Activated B cell treated with CpG ODN at 0.5 μM for 24 hours (primary cell): ENCODE results near the gene POLD1. TPM values are rescaled to one million over a fixed set of nuclear protein-coding genes. Genes with fewer than 3 reads are reported as not detected.
A peak's percentile ranks its signal among the peaks of the same experiment; 100 is the strongest.

Source experiments
- ATAC-seq: fragments of 200-7000 bp; cut with Tn5 transposase; one replicate; pipeline ENCODE4 v1.10.0; 2021; ENCODE audit warnings: low read depth, mild to moderate bottlenecking, moderate library complexity
- CTCF ChIA-PET: fragments of 350-600 bp; sonication (Branson Sonifier 250); formaldehyde crosslinking; loops from one replicate; lab custom pipeline; 2021; ENCODE audit warnings: antibody characterized with exemption; lab: Charles Lee
- POLR2A ChIA-PET: fragments of 350-600 bp; sonication (Branson Sonifier 250); formaldehyde crosslinking; loops from one replicate; lab custom pipeline; 2021; ENCODE audit warnings: antibody characterized with exemption; lab: Charles Lee
- DNase-seq: peaks from one replicate; pipeline ENCODE4 v3.0.0; 2022
- H3K27ac Mint-ChIP-seq: one replicate; pipeline ENCODE4 v1.8.0; 2020; ENCODE audit warnings: mixed read lengths
- H3K27me3 Mint-ChIP-seq: one replicate; pipeline ENCODE4 v1.8.0; 2021; ENCODE audit warnings: mixed read lengths
- H3K36me3 Mint-ChIP-seq: one replicate; pipeline ENCODE4 v1.8.0; 2021; ENCODE audit warnings: low read depth, mixed read lengths
- H3K4me1 Mint-ChIP-seq: one replicate; pipeline ENCODE4 v1.8.0; 2021; ENCODE audit warnings: mixed read lengths
- H3K4me3 Mint-ChIP-seq: one replicate; pipeline ENCODE4 v1.8.0; 2020; ENCODE audit warnings: mild to moderate bottlenecking, mixed read lengths
- H3K9me3 Mint-ChIP-seq: one replicate; pipeline ENCODE4 v1.8.0; 2020; ENCODE audit warnings: mixed read lengths
- intact Hi-C: fragments of 100-400 bp; cut with micrococcal nuclease; formaldehyde crosslinking; loops from one replicate; pipeline ENCODE4 v1.15.1; 2024
- total RNA-seq: library from RNA; stranded (reverse); gene quantifications from 2 replicates; pipeline ENCODE4 v1.2.3, GENCODE V29; 2022
- TF ChIP-seq, protein P1 (sequence below): fragments of 200-600 bp; IDR thresholded peaks from one replicate; pipeline ENCODE4 v1.8.0; 2022; ENCODE audit warnings: antibody characterized with exemption, mild to moderate bottlenecking

POLD1 gene
- total RNA-seq, 1 donor from 2014 or later, result 65.5 TPM

DNA sequence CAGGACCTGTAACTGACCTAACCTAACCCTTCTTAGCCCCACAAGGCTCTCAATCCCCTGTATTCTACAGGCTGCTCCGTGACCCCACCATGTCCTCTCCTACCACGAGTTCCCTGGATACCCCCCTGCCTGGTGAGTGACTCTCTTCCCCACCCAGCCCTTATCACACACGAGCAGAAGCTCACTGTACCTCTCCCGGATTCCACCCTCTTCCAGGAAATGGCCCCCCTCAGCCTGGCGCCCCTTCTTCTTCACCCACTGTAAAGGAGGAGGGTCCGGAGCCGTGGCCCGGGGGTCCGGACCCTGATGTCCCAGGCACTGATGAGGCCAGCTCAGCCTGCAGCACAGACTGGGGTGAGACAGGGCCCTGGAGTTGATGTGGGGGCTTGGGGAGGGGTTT is 6.6 kb upstream of the POLD1 start:
- ATAC-seq, result no peak
- intact Hi-C loops, result loop anchor here (2.0 to 5.0 kb wide), 3 partner anchors 35 to 501 kb away; partner anchors contain the start of genes AKT1S1 and TBC1D17

GRCh38 chr19:50378169-50378862 is 5.8 kb upstream of the POLD1 start:
- ChIA-PET CTCF (no interaction called here), POLR2A (interaction anchor here (0.6 to 0.9 kb wide), 2 partner anchors 16 to 37 kb away, joined by 3 read pairs; no protein-coding TSS in a partner anchor)
- H3K4me1 Mint-ChIP-seq, result peaks cover 16% of the 10 kb centered on the region
- peak overlapping the region; percentile 32 for H3K4me3 Mint-ChIP-seq
- peak overlapping the region; percentile 1 for H3K27ac Mint-ChIP-seq
- TF ChIP-seq, protein P1, sequence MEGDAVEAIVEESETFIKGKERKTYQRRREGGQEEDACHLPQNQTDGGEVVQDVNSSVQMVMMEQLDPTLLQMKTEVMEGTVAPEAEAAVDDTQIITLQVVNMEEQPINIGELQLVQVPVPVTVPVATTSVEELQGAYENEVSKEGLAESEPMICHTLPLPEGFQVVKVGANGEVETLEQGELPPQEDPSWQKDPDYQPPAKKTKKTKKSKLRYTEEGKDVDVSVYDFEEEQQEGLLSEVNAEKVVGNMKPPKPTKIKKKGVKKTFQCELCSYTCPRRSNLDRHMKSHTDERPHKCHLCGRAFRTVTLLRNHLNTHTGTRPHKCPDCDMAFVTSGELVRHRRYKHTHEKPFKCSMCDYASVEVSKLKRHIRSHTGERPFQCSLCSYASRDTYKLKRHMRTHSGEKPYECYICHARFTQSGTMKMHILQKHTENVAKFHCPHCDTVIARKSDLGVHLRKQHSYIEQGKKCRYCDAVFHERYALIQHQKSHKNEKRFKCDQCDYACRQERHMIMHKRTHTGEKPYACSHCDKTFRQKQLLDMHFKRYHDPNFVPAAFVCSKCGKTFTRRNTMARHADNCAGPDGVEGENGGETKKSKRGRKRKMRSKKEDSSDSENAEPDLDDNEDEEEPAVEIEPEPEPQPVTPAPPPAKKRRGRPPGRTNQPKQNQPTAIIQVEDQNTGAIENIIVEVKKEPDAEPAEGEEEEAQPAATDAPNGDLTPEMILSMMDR, result no peak
- no peaks in the 10 kb centered on the region for H3K27me3 Mint-ChIP-seq
- intact Hi-C loops, result loop anchor here (5.0 kb wide), 1 partner anchor 36 kb away; no protein-coding TSS in a partner anchor
- DNase-seq (no peak), ATAC-seq (no peak)
- peaks cover 54% of the 10 kb centered on the region for H3K36me3 Mint-ChIP-seq
- H3K9me3 Mint-ChIP-seq, result no peaks in the 10 kb centered on the region

More for the DNA sequence above, 6.6 kb upstream of the POLD1 start:
- peaks cover 14% of the 10 kb centered on the region for H3K4me1 Mint-ChIP-seq
- H3K9me3 Mint-ChIP-seq, result no peaks in the 10 kb centered on the region
- H3K4me3 Mint-ChIP-seq, result peak overlapping the region; percentile 99
- CTCF ChIA-PET, result no interaction called here
- H3K36me3 Mint-ChIP-seq, result peaks cover 54% of the 10 kb centered on the region
- H3K27ac Mint-ChIP-seq, result peak overlapping the region; percentile 78
- H3K27me3 Mint-ChIP-seq, result no peaks in the 10 kb centered on the region
- no peak for DNase-seq
- TF ChIP-seq, protein P1, result no peak
- POLR2A ChIA-PET, result interaction anchor here (2.1 kb wide), 1 partner anchor 133 kb away, joined by 12 read pairs; the partner anchor contains the start of gene JOSD2

- Mint-ChIP-seq H3K27ac (peak overlapping the region; percentile 9), H3K36me3 (peaks cover 56% of the 10 kb centered on the region), H3K9me3 (no peaks in the 10 kb centered on the region), H3K4me1 (peaks cover 22% of the 10 kb centered on the region), H3K27me3 (no peaks in the 10 kb centered on the region), H3K4me3 (no peak overlapping the region)
- intact Hi-C loops, result loop anchor here (5.0 kb wide), 1 partner anchor 37 kb away; no protein-coding TSS in a partner anchor
- no peak for DNase-seq
- POLR2A ChIA-PET, result interaction anchor here (0.5 to 0.9 kb wide), 2 partner anchors 37 to 945 kb away, joined by 3 read pairs; no protein-coding TSS in a partner anchor
- CTCF ChIA-PET, result no interaction called here
- no peak for ATAC-seq
- TF ChIP-seq, protein P1, result no peak
Measured at GRCh38 chr19:50378863-50379236, 5.3 kb upstream of the POLD1 start.

DNA sequence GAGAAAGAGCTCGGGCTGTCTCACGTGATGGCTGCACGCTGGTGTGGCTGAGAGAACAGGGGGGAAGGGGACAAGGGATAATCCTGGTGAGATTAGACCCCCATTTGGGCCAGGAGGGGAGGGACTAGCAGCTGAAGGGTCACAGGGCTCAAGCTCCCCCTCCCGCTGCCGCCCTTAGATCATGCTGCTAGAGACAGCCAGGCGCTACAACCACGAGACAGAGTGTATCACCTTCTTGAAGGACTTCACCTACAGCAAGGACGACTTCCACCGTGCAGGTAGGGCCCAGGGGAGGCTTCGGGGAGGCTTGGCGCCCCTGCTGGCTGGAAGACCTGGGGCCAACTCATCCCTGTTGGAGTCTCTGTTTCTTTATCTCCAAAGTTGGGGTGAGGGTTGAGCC is 4.5 kb upstream of the POLD1 start:
- H3K9me3 Mint-ChIP-seq, result no peaks in the 10 kb centered on the region
- ATAC-seq (no peak), DNase-seq (no peak)
- TF ChIP-seq, protein P1, result no peak
- H3K36me3 Mint-ChIP-seq, result peaks cover 61% of the 10 kb centered on the region
- no peaks in the 10 kb centered on the region for H3K27me3 Mint-ChIP-seq
- H3K4me1 Mint-ChIP-seq, result peaks cover 29% of the 10 kb centered on the region
- no peak overlapping the region for H3K4me3 Mint-ChIP-seq
- no peak overlapping the region for H3K27ac Mint-ChIP-seq
- CTCF ChIA-PET, result no interaction called here
- intact Hi-C loops, result loop anchor here (5.0 kb wide), 1 partner anchor 37 kb away; no protein-coding TSS in a partner anchor
- POLR2A ChIA-PET, result interaction anchor here (0.5 to 1.0 kb wide), 2 partner anchors 16 to 946 kb away, joined by 3 to 4 read pairs; no protein-coding TSS in a partner anchor

DNA sequence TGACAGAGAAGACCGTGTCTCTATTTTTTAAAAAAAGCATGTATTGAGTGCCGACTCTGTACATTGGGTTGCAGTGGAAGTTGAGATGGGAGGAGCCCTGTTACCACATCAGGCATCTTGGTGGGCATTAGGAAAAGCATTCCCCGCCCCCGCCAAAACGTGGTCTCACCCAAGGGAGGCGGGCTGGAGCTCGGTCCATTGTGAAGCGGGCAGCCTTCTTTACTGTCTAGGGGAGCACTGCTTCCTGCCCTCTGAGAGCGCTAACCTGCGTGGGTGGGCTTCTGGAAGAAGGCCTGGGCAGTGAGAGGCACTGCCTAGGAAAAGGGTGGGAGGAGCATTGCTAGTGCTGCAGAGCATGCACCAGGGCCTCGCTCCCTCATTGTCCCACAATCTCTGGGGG is 4.0 kb upstream of the POLD1 start:
- no peak overlapping the region for H3K4me3 Mint-ChIP-seq

More for the DNA sequence above, 4.0 kb upstream of the POLD1 start:
- POLR2A ChIA-PET, result interaction anchor here (1.0 kb wide), 1 partner anchor 16 kb away, joined by 4 read pairs; no protein-coding TSS in a partner anchor
- H3K9me3 Mint-ChIP-seq, result no peaks in the 10 kb centered on the region
- peaks cover 35% of the 10 kb centered on the region for H3K4me1 Mint-ChIP-seq
- intact Hi-C loops, result no loop called here
- DNase-seq (no peak), ATAC-seq (no peak)
- CTCF ChIA-PET, result no interaction called here
- TF ChIP-seq, protein P1, result no peak
- no peak overlapping the region for H3K27ac Mint-ChIP-seq
- H3K36me3 Mint-ChIP-seq, result peaks cover 61% of the 10 kb centered on the region
- H3K27me3 Mint-ChIP-seq, result no peaks in the 10 kb centered on the region
